Ammon's horn (tissue), 1 donor: ENCODE results near the gene SNTN.
"Not testable (repeated sequence)": the region's sequence is repeated elsewhere in the genome, so short reads cannot be mapped to it uniquely, and the experiment has no call there.

Experiments
- DNase-seq: peaks from one replicate; pipeline ENCODE4 v3.0.0-alpha.2; 2016; ENCODE audit warnings: low spot score

Gene SNTN

GRCh38 chr3:63652066-63652725 is at the start of gene SNTN:
SNTN (plus strand) TSS chr3:63652675; CDS start chr3:63652688, 13 bp downstream.
- no peak for DNase-seq

DNA sequence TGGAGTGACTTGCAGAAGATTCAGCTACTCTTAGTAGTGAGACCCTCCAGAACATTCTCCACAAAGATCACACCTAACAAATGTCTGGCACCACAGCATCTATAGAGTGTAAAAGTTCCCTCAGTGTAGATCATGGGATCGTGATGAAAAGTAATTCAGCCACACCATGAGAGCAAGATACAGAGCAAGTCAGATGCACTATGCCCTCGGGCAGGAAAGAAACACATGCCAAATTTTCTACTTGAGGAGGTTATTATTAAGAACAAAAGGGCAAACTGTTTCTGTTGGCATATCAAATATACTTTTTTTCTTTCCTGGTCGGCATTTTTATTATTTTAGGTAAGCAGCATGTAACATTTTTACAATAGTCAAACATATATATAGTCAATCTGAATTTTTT is 44.8 kb upstream of the SNTN start:
- no peak for DNase-seq

DNA sequence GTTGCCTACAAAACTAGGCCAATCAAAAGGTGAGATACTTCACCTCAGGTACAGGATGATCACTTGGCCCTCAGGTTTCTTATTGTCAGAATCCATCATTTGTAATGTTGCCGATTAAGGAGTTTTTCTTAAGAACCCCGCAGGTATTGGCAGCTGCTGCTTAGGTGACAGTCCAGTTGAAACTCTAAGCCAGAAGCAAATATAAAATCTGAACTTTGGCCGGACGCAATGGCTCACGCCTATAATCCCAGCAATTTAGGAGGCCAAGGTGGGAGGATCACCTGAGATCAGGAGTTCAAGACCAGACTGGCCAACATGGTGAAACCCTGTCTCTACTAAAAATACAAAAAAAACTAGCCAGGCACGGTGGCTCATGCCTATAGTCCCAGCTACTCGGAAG is 43.1 kb upstream of the SNTN start:
- DNase-seq, result no peak

- DNase-seq, result no peak
Measured at GRCh38 chr3:63609834-63610233, 42.6 kb upstream of the SNTN start.

DNA sequence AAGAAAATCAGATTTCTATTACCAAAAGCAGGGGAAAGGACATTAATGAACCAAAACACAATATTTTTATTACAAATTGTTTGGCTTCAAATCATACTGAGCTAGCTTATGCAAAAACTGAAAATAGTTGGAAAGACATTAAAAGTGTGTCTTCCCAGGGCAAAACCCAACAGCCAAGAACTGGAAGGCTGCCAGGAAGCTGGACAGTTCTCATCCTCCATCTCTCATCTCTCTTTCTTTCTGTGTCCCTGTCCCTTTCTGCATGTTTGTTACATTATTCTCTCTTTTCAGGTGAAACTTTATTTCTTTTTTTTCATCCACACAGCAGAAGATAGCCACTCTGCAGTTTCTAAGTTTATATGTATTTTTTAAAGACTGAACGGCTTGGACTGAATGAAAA is 41.1 kb upstream of the SNTN start:
- DNase-seq, result no peak

DNA sequence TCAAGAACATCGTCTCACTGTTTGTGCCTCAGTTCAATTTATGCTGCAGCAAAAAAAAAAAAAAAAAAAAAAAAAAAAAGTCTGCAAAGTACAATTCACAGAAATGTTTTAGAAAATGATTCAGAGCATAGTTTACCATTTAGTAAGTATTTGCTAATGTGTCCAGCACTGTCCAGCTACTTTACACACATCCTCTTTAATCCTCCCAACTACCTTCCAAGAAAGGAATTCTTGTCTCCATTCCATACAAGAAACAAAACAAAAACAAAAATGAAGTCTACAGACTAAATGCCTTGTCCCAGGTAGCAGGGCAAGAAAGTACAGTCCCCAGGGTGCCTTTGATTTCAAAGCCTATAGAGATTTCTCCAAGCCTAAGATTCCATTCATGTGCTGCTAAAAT is 38.9 kb upstream of the SNTN start:
- DNase-seq, result no peak

GRCh38 chr3:63617391-63617790 is 35.1 kb upstream of the SNTN start:
- no peak for DNase-seq

- peak; percentile 4 for DNase-seq
Measured at GRCh38 chr3:63624941-63625560, 27.4 kb upstream of the SNTN start.

GRCh38 chr3:63631670-63632069 is 20.8 kb upstream of the SNTN start:
- no peak for DNase-seq

- no peak for DNase-seq
Measured at GRCh38 chr3:63635186-63635585, 17.3 kb upstream of the SNTN start.

DNA sequence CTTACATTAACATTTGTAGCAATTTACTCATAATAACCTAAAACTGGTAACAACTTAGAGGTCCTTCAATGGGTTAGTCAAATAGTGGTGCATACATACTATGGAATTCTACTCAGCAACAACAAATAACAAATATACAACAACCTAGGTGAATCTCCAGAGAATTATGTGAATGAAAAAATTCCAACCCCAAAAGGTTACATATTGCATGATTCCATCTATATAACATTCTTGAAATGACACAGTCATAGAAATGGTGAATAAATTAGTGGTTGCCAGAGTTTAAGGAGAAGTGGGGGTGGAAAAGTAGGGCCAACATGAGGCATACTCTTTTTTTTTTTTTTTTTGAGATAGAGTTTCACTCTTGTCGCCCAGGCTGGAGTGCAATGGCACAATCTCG is 12.7 kb upstream of the SNTN start:
- DNase-seq, result no peak

- DNase-seq, result no peak
Measured at GRCh38 chr3:63642488-63642887, 10.0 kb upstream of the SNTN start.

DNA sequence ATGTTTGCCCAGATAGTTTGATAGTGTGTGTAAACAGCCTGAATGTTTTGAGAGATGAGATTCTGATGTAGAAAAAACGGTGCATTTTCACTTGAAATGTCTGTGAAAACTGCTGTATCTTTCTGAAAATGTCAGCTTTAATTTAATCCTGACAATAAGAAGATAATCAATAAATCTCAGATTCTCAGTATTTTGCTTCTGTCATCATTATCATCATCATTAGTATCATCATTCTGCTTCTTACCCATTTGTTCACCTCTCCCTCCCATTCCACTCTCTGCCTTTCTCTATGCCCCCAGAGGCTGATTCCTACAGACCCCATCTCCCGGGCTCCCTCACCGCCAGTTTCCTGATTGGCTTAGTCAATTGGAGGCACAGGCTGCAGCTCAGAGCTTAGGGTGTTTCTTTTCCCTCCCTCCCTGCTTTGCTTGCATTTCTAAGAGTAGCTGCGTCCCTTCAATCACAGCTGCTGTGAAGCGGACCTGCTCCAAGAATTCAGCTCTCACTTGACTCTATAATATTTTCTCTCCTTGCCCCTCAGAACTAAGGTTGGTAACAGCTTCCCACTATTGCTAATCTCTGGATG is 8.2 kb upstream of the SNTN start:
- no peak for DNase-seq

GRCh38 chr3:63644928-63645781 is 7.3 kb upstream of the SNTN start:
- not testable (repeated sequence) for DNase-seq

- no peak for DNase-seq
Measured at GRCh38 chr3:63654211-63654610, 1.7 kb downstream of the SNTN start.

GRCh38 chr3:63654931-63655330 is 2.5 kb downstream of the SNTN start:
- DNase-seq, result no peak

DNA sequence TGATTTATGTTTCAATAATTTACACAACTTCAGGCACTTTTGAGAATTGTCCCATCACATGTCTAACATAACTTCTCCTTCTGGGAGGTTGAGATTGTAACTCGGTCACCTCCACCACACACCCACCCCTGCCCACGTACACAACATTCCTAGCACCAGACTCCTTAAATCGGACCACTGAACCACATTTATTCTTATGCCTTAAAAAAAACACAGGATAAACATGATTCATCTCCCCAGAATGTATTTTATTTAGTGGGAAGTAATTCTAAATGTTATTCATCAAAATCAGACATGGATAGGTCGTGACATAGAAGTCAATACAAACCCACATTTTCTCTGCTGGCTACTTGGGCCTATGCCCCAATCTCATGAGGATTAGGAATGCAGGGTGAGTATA is 3.0 kb downstream of the SNTN start:
- DNase-seq, result no peak

DNA sequence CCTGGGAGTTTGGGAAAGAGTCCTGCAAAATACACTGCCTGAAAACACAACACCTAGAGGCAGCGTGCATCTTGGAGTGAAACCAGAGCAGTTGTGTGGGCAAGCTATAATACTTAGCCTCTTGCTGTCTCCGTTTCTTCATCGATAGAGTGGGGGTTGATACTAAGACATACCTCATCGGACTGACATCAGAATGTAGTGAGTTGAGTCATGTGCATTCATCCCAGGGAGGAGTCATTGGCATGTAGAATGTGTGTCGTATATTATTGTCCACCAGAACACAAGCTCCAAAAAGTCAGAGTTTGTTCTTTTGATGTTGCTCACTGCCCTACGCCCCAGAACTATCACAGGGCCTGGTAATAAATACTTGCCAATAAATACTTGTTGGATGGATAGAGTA is 4.3 kb downstream of the SNTN start:
- DNase-seq, result no peak

DNA sequence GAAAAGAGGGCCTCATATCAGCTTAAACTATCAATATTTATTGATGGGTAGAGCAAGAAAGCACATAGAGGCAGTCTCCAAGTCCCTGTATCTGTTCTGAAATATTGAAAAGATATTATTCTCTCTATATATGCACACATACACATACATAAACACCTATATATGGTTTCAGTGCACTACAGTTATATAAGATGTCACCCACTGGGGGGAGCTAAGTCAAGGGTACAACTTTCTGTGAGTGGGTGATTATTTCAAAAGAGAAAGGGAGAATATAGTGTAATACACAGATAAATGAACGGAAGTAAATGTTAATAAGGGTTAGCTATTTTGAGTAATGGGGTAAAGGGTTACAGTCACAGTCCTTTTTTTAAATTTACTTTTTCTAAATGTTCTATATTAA is 8.8 kb downstream of the SNTN start:
- no peak for DNase-seq

DNA sequence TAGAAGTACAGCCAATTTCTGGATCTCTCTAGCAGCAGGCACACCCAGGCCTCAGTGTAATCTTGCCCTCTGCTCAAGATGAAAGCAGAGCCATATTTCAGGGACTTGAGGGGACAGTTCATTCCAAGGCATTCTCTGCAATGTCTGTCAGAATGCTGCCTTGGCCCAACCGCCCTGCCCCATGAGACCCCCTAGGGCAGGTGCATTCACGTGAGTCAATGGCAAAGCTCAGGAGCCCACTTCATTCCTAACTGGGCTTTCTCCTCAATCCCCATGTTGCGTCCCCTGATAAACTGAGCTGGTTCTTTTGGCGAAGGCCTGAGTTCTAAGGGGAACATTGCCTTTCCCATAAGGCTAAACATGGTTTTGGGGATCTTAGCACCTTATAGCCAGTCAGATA is 9.5 kb downstream of the SNTN start:
- DNase-seq, result no peak

GRCh38 chr3:63662500-63662899 is 10.0 kb downstream of the SNTN start:
- DNase-seq, result no peak

DNA sequence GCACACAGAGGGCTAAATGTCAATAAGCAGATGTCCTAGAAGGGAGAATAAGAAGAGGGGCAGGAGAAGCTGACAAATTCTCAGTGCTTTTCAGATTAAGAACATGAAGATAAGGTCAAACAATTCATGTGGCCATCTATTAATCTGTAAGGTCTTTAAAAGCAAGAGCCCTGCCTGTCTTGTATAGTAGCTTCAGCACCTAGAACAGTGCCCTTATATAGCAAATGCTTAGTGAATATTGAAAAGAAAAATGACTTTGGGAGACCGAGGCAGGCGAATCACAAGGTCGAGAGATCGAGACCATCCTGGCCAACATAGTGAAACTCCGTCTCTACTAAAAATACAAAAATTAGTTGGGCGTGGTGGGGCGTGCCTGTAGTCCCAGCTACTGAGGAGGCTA is 18.1 kb downstream of the SNTN start:
- DNase-seq, result no peak

DNA sequence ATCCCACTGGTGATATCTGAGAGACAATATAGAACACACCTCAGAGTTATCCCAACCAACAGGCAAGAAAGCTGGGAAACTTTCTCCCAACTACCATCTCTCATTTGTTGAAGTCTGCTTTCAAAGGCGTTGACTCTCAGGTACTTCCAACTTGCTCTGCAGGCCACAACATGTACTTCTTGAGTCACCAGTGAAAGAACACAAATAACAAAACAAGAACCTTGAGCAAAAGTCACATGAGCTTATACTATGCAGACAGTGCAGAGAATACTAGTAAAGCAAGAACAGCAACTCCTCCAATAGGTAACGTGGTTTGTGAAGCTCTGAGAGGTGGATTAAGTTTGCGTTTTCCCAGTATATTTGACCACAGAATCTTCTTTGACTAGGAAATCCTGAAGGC is 20.6 kb downstream of the SNTN start:
- DNase-seq, result no peak
